ENCODE results near the gene MAP2K2.

DNA sequence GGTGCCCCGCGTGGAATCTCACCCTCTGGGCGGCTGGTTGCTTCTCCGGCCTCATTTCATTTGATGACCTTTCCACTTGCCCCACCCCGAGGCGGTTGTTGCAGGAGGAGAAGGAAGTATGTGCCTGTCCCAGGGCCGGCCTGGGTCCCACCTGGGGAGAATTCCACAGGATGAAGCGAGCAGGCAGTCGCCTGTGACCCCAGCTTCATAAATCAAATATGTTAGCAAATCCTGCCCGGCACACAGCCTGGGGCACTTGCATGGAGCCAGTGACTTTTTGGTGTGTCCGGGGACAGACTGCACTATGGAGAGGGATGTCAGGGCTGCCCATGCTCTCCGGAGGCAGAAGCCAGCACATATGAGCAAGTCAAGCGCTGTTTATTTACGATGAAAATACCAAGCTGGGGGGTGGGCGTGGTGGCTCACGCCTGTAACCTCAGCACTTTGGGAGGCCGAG lies 37.5 kb downstream of the MAP2K2 start:
- TF ChIP-seq, protein P1, sequence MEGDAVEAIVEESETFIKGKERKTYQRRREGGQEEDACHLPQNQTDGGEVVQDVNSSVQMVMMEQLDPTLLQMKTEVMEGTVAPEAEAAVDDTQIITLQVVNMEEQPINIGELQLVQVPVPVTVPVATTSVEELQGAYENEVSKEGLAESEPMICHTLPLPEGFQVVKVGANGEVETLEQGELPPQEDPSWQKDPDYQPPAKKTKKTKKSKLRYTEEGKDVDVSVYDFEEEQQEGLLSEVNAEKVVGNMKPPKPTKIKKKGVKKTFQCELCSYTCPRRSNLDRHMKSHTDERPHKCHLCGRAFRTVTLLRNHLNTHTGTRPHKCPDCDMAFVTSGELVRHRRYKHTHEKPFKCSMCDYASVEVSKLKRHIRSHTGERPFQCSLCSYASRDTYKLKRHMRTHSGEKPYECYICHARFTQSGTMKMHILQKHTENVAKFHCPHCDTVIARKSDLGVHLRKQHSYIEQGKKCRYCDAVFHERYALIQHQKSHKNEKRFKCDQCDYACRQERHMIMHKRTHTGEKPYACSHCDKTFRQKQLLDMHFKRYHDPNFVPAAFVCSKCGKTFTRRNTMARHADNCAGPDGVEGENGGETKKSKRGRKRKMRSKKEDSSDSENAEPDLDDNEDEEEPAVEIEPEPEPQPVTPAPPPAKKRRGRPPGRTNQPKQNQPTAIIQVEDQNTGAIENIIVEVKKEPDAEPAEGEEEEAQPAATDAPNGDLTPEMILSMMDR (IDR thresholded peaks at IDR 0.05; ENCODE audit: low read depth, low read length, missing input control), result no peak
- TF ChIP-seq, protein P2, sequence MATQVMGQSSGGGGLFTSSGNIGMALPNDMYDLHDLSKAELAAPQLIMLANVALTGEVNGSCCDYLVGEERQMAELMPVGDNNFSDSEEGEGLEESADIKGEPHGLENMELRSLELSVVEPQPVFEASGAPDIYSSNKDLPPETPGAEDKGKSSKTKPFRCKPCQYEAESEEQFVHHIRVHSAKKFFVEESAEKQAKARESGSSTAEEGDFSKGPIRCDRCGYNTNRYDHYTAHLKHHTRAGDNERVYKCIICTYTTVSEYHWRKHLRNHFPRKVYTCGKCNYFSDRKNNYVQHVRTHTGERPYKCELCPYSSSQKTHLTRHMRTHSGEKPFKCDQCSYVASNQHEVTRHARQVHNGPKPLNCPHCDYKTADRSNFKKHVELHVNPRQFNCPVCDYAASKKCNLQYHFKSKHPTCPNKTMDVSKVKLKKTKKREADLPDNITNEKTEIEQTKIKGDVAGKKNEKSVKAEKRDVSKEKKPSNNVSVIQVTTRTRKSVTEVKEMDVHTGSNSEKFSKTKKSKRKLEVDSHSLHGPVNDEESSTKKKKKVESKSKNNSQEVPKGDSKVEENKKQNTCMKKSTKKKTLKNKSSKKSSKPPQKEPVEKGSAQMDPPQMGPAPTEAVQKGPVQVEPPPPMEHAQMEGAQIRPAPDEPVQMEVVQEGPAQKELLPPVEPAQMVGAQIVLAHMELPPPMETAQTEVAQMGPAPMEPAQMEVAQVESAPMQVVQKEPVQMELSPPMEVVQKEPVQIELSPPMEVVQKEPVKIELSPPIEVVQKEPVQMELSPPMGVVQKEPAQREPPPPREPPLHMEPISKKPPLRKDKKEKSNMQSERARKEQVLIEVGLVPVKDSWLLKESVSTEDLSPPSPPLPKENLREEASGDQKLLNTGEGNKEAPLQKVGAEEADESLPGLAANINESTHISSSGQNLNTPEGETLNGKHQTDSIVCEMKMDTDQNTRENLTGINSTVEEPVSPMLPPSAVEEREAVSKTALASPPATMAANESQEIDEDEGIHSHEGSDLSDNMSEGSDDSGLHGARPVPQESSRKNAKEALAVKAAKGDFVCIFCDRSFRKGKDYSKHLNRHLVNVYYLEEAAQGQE (IDR thresholded peaks at IDR 0.05), result no peak
- no peak for TF ChIP-seq NR2F2 (IDR thresholded peaks at IDR 0.05)
- TF ChIP-seq SP1 (IDR thresholded peaks at IDR 0.05), result no peak
- TF ChIP-seq YY1 (IDR thresholded peaks at IDR 0.05), result no peak

Measured in liver (tissue), 3 donors.